GM19468 (cell line): Measurements from ENCODE around the gene PIK3CD.
"Not testable (repeated sequence)": the region's sequence is repeated elsewhere in the genome, so short reads cannot be mapped to it uniquely, and the experiment has no call there.

ENCODE experiments used
- ATAC-seq: cut with Tn5 transposase; IDR thresholded peaks from one replicate; pipeline ENCODE4 v1.9.1; 2021; ENCODE audit warnings: mild to moderate bottlenecking, moderate library complexity, moderate number of reproducible peaks; ENCODE audit not compliant: unreplicated experiment; ENCODE audit errors: extremely low read depth

Gene PIK3CD

GRCh38 chr1:9730096-9730901, 78.8 kb downstream of the PIK3CD start:
- no peak for ATAC-seq

GRCh38 chr1:9731051-9731537, 79.6 kb downstream of the PIK3CD start:
- ATAC-seq: no peak

- ATAC-seq: no peak
These were observed 80.0 kb downstream of the PIK3CD start for GRCh38 chr1:9731561-9731960.

- no peak for ATAC-seq
These were observed 80.8 kb downstream of the PIK3CD start for GRCh38 chr1:9732123-9732971.

GRCh38 chr1:9733160-9733789, 81.7 kb downstream of the PIK3CD start:
- no peak for ATAC-seq

GRCh38 chr1:9735800-9736199, 84.3 kb downstream of the PIK3CD start:
- no peak for ATAC-seq

- ATAC-seq: no peak
These were observed 84.7 kb downstream of the PIK3CD start for GRCh38 chr1:9736241-9736640.

GRCh38 chr1:9737057-9737456, 85.5 kb downstream of the PIK3CD start:
- ATAC-seq: no peak

- ATAC-seq: no peak
These were observed 86.1 kb downstream of the PIK3CD start for GRCh38 chr1:9737671-9738070.

GRCh38 chr1:9744106-9744799, 92.7 kb downstream of the PIK3CD start:
- ATAC-seq: no peak

GRCh38 chr1:9746211-9746610, 94.7 kb downstream of the PIK3CD start:
- no peak for ATAC-seq

- ATAC-seq: no peak
These were observed 95.1 kb downstream of the PIK3CD start for GRCh38 chr1:9746651-9747050.

GRCh38 chr1:9748391-9748790, 96.9 kb downstream of the PIK3CD start:
- not testable (repeated sequence) for ATAC-seq

- ATAC-seq: no peak
These were observed 97.8 kb downstream of the PIK3CD start for GRCh38 chr1:9749361-9749760.

GRCh38 chr1:9751971-9752370, 100.4 kb downstream of the PIK3CD start:
- no peak for ATAC-seq

- ATAC-seq: no peak
These were observed 101.6 kb downstream of the PIK3CD start for GRCh38 chr1:9753121-9753531.

GRCh38 chr1:9755441-9755995, 104.0 kb downstream of the PIK3CD start:
- ATAC-seq: no peak

GRCh38 chr1:9758559-9759121, 107.1 kb downstream of the PIK3CD start:
- ATAC-seq: no peak

- no peak for ATAC-seq
These were observed 108.4 kb downstream of the PIK3CD start for GRCh38 chr1:9759939-9760338.
